ENCODE results near the gene NELL1.

NELL1 gene

GRCh38 chr11:21198498-21198897, 529.1 kb downstream of the NELL1 start:
- no peak overlapping the region for H3K4me3 ChIP-seq (replicated peaks; ENCODE audit: insufficient read depth, low read length)
- no peak for DNase-seq (ENCODE audit: low read depth in 1 of 2, low spot score in 1 of 2)
- no peaks in the 10 kb centered on the region for H3K27me3 ChIP-seq (ENCODE audit: insufficient read depth, poor library complexity, severe bottlenecking)
- H3K27ac ChIP-seq (replicated peaks), result no peak overlapping the region
- no peak for TF ChIP-seq POLR2AphosphoS5 (IDR thresholded peaks at IDR 0.05; ENCODE audit: low read depth)
- TF ChIP-seq SPI1 (IDR thresholded peaks at IDR 0.05; ENCODE audit: borderline replicate concordance, low read depth), result no peak
- no peak for TF ChIP-seq CTCF (IDR thresholded peaks at IDR 0.05; ENCODE audit: insufficient read depth, low read length)
- TF ChIP-seq GABPA (IDR thresholded peaks at IDR 0.05; ENCODE audit: low read depth), result no peak
- TF ChIP-seq, protein P1, sequence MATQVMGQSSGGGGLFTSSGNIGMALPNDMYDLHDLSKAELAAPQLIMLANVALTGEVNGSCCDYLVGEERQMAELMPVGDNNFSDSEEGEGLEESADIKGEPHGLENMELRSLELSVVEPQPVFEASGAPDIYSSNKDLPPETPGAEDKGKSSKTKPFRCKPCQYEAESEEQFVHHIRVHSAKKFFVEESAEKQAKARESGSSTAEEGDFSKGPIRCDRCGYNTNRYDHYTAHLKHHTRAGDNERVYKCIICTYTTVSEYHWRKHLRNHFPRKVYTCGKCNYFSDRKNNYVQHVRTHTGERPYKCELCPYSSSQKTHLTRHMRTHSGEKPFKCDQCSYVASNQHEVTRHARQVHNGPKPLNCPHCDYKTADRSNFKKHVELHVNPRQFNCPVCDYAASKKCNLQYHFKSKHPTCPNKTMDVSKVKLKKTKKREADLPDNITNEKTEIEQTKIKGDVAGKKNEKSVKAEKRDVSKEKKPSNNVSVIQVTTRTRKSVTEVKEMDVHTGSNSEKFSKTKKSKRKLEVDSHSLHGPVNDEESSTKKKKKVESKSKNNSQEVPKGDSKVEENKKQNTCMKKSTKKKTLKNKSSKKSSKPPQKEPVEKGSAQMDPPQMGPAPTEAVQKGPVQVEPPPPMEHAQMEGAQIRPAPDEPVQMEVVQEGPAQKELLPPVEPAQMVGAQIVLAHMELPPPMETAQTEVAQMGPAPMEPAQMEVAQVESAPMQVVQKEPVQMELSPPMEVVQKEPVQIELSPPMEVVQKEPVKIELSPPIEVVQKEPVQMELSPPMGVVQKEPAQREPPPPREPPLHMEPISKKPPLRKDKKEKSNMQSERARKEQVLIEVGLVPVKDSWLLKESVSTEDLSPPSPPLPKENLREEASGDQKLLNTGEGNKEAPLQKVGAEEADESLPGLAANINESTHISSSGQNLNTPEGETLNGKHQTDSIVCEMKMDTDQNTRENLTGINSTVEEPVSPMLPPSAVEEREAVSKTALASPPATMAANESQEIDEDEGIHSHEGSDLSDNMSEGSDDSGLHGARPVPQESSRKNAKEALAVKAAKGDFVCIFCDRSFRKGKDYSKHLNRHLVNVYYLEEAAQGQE (IDR thresholded peaks at IDR 0.05; ENCODE audit: insufficient replicate concordance, low read depth), result no peak

- Histone ChIP-seq H3K4me3 (replicated peaks; ENCODE audit: insufficient read depth, low read length) (no peak overlapping the region), H3K27me3 (ENCODE audit: insufficient read depth, poor library complexity, severe bottlenecking) (no peaks in the 10 kb centered on the region), H3K27ac (replicated peaks) (no peak overlapping the region)
- no peak for DNase-seq (ENCODE audit: low read depth in 1 of 2, low spot score in 1 of 2)
- TF ChIP-seq CTCF (IDR thresholded peaks at IDR 0.05; ENCODE audit: insufficient read depth, low read length), result no peak
- TF ChIP-seq, protein P1 (IDR thresholded peaks at IDR 0.05; ENCODE audit: insufficient replicate concordance, low read depth), result no peak
- no peak for TF ChIP-seq SPI1 (IDR thresholded peaks at IDR 0.05; ENCODE audit: borderline replicate concordance, low read depth)
- TF ChIP-seq GABPA (IDR thresholded peaks at IDR 0.05; ENCODE audit: low read depth), result no peak
- TF ChIP-seq POLR2AphosphoS5 (IDR thresholded peaks at IDR 0.05; ENCODE audit: low read depth), result no peak
These were observed 535.8 kb downstream of the NELL1 start for GRCh38 chr11:21205205-21205604.

GRCh38 chr11:21225860-21226259, 556.5 kb downstream of the NELL1 start:
- no peak overlapping the region for H3K4me3 ChIP-seq (replicated peaks; ENCODE audit: insufficient read depth, low read length)
- H3K27me3 ChIP-seq (ENCODE audit: insufficient read depth, poor library complexity, severe bottlenecking), result no peaks in the 10 kb centered on the region
- TF ChIP-seq GABPA (IDR thresholded peaks at IDR 0.05; ENCODE audit: low read depth) (no peak), POLR2AphosphoS5 (IDR thresholded peaks at IDR 0.05; ENCODE audit: low read depth) (no peak), SPI1 (IDR thresholded peaks at IDR 0.05; ENCODE audit: borderline replicate concordance, low read depth) (no peak), CTCF (IDR thresholded peaks at IDR 0.05; ENCODE audit: insufficient read depth, low read length) (no peak)
- TF ChIP-seq, protein P1 (IDR thresholded peaks at IDR 0.05; ENCODE audit: insufficient replicate concordance, low read depth), result no peak
- H3K27ac ChIP-seq (replicated peaks), result no peak overlapping the region
- no peak for DNase-seq (ENCODE audit: low read depth in 1 of 2, low spot score in 1 of 2)
